GM12864 (cell line): ENCODE data around the gene TECTA.

Source experiments
- DNase-seq: peaks from one replicate; pipeline ENCODE4 v3.0.0-alpha.2; 2011; ENCODE audit warnings: low read depth
- H3K4me3 ChIP-seq: 2 replicates; pipeline ENCODE4 v1.5.1; 2011; ENCODE audit warnings: mild to moderate bottlenecking, low read depth, low read length, control low read depth
- CTCF ChIP-seq: IDR thresholded peaks from 2 replicates; pipeline ENCODE4 v1.5.1; 2011; ENCODE audit warnings: low read depth, mild to moderate bottlenecking, moderate library complexity, low read length, control low read depth, inconsistent platforms; ENCODE audit errors: missing control alignments

Gene TECTA

GRCh38 chr11:121059605-121060004 is 41.4 kb upstream of the TECTA start:
- DNase-seq: peak; percentile 75
- H3K4me3 ChIP-seq: no peak overlapping the region
- no peak for TF ChIP-seq CTCF

DNA sequence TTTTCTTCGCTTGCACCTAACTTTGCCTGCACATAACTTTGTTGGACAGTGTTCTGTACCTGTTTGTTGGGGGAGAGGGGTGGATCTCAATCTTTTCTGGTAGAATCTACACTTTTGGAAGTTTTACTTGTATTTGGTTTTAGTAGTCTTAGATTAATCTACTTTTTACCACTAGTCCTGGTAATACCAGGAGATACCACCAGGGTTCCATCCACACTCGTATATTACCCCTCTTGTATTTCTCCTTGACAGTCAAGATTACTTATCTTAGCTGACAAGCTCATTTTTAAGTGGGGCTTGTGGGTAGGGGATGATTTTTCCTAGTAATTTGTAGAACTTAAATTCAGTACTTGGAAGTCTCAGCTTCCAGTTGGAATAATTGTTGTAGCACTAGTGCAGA is 37.3 kb upstream of the TECTA start:
- DNase-seq: no peak
- TF ChIP-seq CTCF: peak; percentile 27
- no peak overlapping the region for H3K4me3 ChIP-seq

DNA sequence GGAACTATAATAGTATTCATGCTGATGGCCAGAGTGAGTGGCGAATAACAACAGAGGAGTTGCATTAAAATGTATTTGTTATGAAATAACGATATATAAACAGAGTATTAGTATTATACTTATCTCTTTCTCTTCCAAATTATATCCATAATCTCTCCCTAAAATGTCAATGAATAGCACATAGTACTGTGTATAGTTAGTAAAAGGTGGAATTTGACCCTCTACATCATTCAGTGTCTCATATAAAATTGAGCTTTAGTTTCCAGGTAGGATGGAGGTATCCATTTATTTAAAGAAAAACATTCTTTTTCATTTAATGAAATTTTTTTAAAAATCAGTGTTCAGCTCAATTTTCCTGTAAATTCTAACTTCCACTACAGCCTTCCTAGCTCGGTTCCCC is 34.4 kb upstream of the TECTA start:
- no peak for TF ChIP-seq CTCF
- no peak overlapping the region for H3K4me3 ChIP-seq
- no peak for DNase-seq

DNA sequence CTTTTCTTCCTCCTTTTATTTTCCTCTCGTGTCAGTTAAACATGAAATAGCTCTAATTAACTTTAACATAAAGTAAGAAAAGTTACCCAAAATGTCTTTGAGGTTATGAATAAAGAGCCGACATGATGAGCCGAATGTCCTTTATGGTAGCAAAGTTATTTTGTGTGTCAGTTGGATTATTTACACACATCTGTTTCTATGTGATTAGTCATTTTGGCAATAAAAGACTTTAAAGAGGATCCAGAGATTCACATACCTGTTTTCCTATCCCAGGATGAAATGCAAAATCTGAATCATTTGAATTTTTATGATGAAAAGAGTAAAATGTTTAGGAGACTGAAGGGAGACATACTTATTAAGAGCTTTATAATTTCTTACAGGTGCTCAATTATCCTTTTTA is 34.0 kb upstream of the TECTA start:
- TF ChIP-seq CTCF: no peak
- no peak for DNase-seq
- no peak overlapping the region for H3K4me3 ChIP-seq

- TF ChIP-seq CTCF: no peak
- no peak overlapping the region for H3K4me3 ChIP-seq
- DNase-seq: no peak
Observed at GRCh38 chr11:121067453-121067852, 33.6 kb upstream of the TECTA start.

- no peak overlapping the region for H3K4me3 ChIP-seq
- DNase-seq: no peak
- no peak for TF ChIP-seq CTCF
Observed at GRCh38 chr11:121067962-121068647, 32.9 kb upstream of the TECTA start.

- TF ChIP-seq CTCF: no peak
- no peak for DNase-seq
- no peak overlapping the region for H3K4me3 ChIP-seq
Observed at GRCh38 chr11:121068787-121069186, 32.3 kb upstream of the TECTA start.
